ENCODE results near the gene IFITM10. TPM values are rescaled to one million over a fixed set of nuclear protein-coding genes. Genes with fewer than 3 reads are reported as not detected.

IFITM10 gene
- total RNA-seq, 1 donor from 2014 or later, result 0.34 TPM

DNA sequence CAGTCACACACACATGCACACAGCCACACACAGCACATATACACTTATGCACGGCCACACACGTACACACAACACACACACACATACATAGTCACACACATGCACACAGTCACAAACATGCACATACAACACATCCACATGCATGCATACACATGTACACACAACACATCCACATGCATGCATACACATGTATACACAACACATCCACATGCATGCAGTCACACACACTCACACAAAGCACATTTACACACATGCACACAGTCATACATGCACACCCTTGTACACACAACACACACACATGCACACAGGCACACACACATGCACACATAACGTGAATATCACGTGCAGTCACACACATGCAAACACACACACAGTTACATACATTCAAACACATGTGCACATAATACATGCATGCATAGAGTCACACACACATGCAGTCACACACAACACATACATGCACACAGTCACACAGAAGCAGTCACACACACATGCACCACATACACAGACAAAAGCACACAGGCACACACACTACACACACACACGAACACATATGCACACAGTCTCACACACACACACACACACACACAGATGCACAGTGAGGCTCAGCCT lies 18.8 kb downstream of the IFITM10 start:
- peaks cover 22% of the 10 kb centered on the region for H3K27me3 Mint-ChIP-seq (ENCODE audit: low read depth)
- no peak overlapping the region for H3K27ac Mint-ChIP-seq
- peaks cover 3% of the 10 kb centered on the region for H3K36me3 Mint-ChIP-seq (ENCODE audit: low read depth)
- H3K4me3 Mint-ChIP-seq (ENCODE audit: low read depth), result no peak overlapping the region
- H3K4me1 Mint-ChIP-seq (ENCODE audit: low read depth), result peaks cover 11% of the 10 kb centered on the region
- intact Hi-C loops (cut with micrococcal nuclease), result no loop called here
- no peak for DNase-seq (ENCODE audit: low spot score)
- H3K9me3 Mint-ChIP-seq, result peaks cover 26% of the 10 kb centered on the region

DNA sequence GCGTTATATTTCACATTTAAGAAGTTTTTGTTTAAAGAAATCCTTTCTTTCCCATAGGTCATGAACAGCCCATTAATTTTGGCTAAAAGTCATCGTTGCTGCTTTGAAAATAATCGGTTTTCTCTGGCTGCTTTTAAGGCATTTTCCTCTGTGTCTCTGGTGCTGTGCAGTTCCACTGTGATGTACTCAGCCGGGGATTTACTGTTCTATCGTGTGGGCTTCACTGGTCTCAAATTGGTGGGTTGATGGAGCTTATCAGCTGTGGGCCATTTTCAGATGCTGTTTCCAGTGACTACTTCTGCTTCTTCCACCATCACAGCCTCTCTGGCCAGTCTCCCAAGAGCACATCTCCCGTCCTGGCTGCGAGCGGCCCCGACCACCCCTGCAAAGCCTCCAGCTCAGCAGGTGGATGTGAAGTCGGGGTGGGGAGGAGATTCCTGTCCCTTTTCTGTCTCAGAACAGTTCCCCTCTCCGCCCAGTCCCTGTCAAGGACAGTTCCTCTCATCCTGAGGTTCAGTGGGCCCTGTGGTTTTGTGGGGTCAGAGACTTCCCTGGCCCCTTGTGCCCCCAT lies 20.3 kb downstream of the IFITM10 start:
- H3K27ac Mint-ChIP-seq, result no peak overlapping the region
- H3K27me3 Mint-ChIP-seq (ENCODE audit: low read depth), result peaks cover 17% of the 10 kb centered on the region
- peaks cover 12% of the 10 kb centered on the region for H3K9me3 Mint-ChIP-seq
- DNase-seq (ENCODE audit: low spot score), result no peak
- no peaks in the 10 kb centered on the region for H3K36me3 Mint-ChIP-seq (ENCODE audit: low read depth)
- H3K4me3 Mint-ChIP-seq (ENCODE audit: low read depth), result no peak overlapping the region
- intact Hi-C loops (cut with micrococcal nuclease), result no loop called here
- peaks cover 11% of the 10 kb centered on the region for H3K4me1 Mint-ChIP-seq (ENCODE audit: low read depth)

DNA sequence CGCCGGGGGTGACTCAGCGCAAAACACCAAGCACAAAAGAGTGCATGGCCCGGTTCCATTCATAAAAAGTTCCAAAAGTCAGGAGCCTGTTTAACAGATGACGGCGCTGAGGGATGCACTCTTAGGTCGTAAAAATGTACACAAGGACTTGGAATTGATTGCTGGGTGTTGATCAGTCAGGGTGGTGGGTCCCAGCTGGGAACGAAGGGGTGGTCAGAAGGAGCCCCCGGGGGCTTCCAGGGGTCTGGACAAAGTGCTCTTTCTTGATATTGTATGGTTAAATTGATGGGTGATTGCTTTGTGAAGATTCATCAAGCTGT lies 20.7 kb downstream of the IFITM10 start:
- no peak overlapping the region for H3K4me3 Mint-ChIP-seq (ENCODE audit: low read depth)
- H3K36me3 Mint-ChIP-seq (ENCODE audit: low read depth), result no peaks in the 10 kb centered on the region
- peaks cover 17% of the 10 kb centered on the region for H3K27me3 Mint-ChIP-seq (ENCODE audit: low read depth)
- intact Hi-C loops (cut with micrococcal nuclease), result no loop called here
- DNase-seq (ENCODE audit: low spot score), result no peak
- peaks cover 12% of the 10 kb centered on the region for H3K9me3 Mint-ChIP-seq
- H3K4me1 Mint-ChIP-seq (ENCODE audit: low read depth), result peaks cover 11% of the 10 kb centered on the region
- no peak overlapping the region for H3K27ac Mint-ChIP-seq

DNA sequence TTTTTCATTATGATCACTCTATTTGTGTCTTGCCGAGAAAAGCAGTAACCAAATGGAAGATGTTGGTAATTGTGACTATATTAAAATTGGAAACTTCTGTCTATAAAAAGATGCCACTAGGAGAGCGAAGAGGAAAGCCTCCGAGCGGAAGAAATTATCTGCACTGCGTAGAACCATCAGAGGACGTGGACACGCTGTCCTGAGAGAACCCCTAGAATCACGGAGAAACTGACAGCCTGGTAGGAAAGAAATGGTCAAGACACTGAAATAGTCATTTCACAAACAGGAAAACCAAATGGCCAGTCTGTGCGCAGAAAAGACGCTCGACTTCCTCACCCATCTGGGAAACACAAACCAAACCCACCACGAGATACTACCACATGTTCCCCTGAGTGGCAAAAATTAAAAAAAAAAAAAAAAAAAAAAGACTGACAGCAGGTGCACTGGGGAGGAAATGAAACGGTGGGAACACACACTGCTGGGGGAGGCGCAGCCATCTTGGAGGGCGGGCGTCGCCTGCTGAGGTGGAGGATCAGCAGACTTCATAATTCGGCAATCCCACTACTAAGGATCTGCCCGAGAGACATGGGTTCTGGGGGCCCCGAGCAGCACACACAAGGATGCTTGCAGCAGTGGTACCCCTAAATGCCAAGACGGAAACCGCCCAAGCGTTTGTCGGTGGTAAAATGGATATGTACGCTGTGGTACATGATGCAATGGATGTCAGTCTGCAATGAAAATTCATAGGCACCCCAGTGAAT lies 21.3 kb downstream of the IFITM10 start:
- DNase-seq (ENCODE audit: low spot score), result no peak
- Mint-ChIP-seq H3K4me1 (ENCODE audit: low read depth) (peaks cover 10% of the 10 kb centered on the region), H3K27ac (no peak overlapping the region), H3K4me3 (ENCODE audit: low read depth) (no peak overlapping the region), H3K27me3 (ENCODE audit: low read depth) (peaks cover 17% of the 10 kb centered on the region), H3K36me3 (ENCODE audit: low read depth) (no peaks in the 10 kb centered on the region), H3K9me3 (peaks cover 12% of the 10 kb centered on the region)
- intact Hi-C loops (cut with micrococcal nuclease), result no loop called here

DNA sequence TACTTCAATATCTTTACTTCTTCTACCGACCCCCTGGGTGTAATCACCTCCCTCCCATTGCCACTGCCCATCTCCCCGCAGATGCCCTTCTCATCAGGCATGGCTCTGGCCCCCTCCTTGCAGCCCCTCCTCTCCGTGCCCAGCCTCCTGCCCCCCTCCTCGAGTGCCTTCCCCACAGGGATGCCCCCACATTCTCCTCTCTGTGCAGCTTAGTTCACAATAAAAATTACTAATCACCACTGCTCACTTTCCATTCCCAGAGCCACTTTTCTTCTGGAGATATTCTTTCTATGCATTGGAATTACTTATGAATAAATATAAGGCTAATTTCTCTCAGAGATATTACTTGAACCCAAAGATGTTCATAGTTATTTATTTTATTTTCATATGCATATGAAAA lies 22.1 kb downstream of the IFITM10 start:
- H3K27ac Mint-ChIP-seq, result no peak overlapping the region
- intact Hi-C loops (cut with micrococcal nuclease), result no loop called here
- H3K9me3 Mint-ChIP-seq, result peaks cover 12% of the 10 kb centered on the region
- H3K4me3 Mint-ChIP-seq (ENCODE audit: low read depth), result no peak overlapping the region
- peaks cover 17% of the 10 kb centered on the region for H3K27me3 Mint-ChIP-seq (ENCODE audit: low read depth)
- DNase-seq (ENCODE audit: low spot score), result no peak
- H3K4me1 Mint-ChIP-seq (ENCODE audit: low read depth), result peaks cover 8% of the 10 kb centered on the region
- no peaks in the 10 kb centered on the region for H3K36me3 Mint-ChIP-seq (ENCODE audit: low read depth)

DNA sequence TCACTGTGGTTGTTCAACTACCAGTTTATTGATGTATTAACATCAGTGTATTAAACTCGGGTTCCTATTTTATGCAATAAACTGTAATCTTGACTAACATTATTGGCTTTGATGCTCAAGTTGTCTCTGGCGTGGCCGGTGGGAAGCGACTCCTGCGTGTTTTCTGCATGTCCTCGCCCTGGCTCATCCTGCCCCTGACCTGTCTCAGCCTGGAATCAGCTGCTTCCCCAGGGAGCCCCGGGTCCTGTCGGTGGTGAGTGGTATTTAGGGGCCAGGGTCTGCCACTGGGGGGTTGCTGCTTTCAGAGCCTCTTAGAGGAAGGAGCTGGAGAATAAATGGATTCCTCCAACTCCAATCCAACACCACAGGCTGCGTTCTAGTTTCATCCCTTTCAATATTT lies 22.5 kb downstream of the IFITM10 start:
- H3K27ac Mint-ChIP-seq, result no peak overlapping the region
- H3K4me1 Mint-ChIP-seq (ENCODE audit: low read depth), result peaks cover 8% of the 10 kb centered on the region
- peaks cover 18% of the 10 kb centered on the region for H3K27me3 Mint-ChIP-seq (ENCODE audit: low read depth)
- peaks cover 12% of the 10 kb centered on the region for H3K9me3 Mint-ChIP-seq
- intact Hi-C loops (cut with micrococcal nuclease), result no loop called here
- no peaks in the 10 kb centered on the region for H3K36me3 Mint-ChIP-seq (ENCODE audit: low read depth)
- DNase-seq (ENCODE audit: low spot score), result no peak
- no peak overlapping the region for H3K4me3 Mint-ChIP-seq (ENCODE audit: low read depth)

DNA sequence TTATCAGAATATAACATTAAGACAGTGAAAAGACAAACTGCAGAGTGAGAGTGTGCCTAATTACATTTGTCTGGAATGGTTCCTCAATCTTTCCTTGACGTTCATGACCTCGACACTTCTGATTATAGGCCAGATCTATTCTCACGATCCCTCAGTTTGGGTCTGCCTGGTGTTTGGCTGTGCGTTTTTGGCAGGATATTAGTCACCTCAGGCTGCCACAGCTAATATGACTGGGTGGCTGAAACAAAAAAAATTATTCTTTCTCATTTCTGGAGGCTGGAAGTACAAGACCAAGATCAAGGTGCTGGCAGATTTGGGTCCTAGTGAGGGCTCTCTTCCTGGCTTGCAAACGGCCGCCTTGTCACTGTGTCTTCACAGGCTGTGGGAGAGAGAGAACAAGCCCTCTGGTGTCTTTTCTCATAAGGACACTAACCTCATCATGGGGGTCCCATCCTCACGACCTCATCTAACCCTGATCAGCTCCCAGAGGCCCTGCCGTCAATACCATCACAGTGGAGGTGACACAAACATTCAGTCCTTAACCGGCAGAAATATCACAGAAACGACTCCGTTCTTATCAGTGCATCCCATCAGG lies 23.2 kb downstream of the IFITM10 start:
- Mint-ChIP-seq H3K9me3 (peaks cover 12% of the 10 kb centered on the region), H3K27ac (no peak overlapping the region), H3K27me3 (ENCODE audit: low read depth) (peaks cover 19% of the 10 kb centered on the region), H3K4me1 (ENCODE audit: low read depth) (peaks cover 8% of the 10 kb centered on the region), H3K36me3 (ENCODE audit: low read depth) (no peaks in the 10 kb centered on the region), H3K4me3 (ENCODE audit: low read depth) (no peak overlapping the region)
- intact Hi-C loops (cut with micrococcal nuclease), result no loop called here
- DNase-seq (ENCODE audit: low spot score), result no peak

DNA sequence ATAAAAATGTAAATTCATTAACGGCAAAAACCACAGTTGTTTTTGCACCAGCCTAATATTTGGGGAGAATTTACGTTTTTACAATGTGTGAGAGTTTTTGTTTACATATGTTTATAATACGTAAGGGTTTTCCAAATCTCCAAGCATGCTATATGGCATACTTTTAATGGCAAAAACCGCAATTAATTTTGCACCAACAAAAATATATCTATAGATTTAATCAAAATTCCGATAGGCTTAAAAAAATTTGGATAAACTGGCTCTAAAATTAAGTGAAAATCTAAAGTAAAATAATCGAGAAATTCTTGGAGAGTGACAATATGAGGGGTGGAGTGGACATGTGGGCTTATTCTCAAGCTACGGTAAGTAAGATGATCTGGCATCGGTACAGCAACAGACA lies 30.6 kb downstream of the IFITM10 start:
- Mint-ChIP-seq H3K9me3 (no peaks in the 10 kb centered on the region), H3K4me1 (ENCODE audit: low read depth) (no peaks in the 10 kb centered on the region), H3K36me3 (ENCODE audit: low read depth) (no peaks in the 10 kb centered on the region), H3K27ac (no peak overlapping the region), H3K4me3 (ENCODE audit: low read depth) (no peak overlapping the region), H3K27me3 (ENCODE audit: low read depth) (peaks cover 9% of the 10 kb centered on the region)
- DNase-seq (ENCODE audit: low spot score), result no peak
- intact Hi-C loops (cut with micrococcal nuclease), result no loop called here

DNA sequence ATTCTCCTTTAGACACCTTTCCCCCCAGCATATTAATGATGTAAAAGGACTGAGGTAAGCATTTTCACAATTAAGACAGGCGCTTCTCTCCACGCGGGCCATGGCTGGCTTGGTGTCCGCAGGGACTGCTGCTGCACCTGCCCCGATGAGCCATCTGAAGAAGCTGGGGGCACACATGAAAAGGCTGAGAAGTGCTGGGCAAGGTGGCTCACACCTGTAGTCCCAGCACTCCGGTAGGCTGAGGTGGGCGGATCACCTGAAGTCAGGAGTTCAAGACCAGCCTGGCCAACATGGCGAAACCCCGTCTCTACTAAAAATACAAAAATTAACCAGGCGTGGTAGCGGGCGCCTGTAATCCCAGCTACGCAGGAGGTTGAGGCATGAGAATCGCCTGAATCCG lies 32.1 kb downstream of the IFITM10 start:
- no peak for DNase-seq (ENCODE audit: low spot score)
- no peaks in the 10 kb centered on the region for H3K9me3 Mint-ChIP-seq
- H3K36me3 Mint-ChIP-seq (ENCODE audit: low read depth), result no peaks in the 10 kb centered on the region
- H3K4me3 Mint-ChIP-seq (ENCODE audit: low read depth), result no peak overlapping the region
- H3K27me3 Mint-ChIP-seq (ENCODE audit: low read depth), result peaks cover 9% of the 10 kb centered on the region
- H3K4me1 Mint-ChIP-seq (ENCODE audit: low read depth), result no peaks in the 10 kb centered on the region
- no peak overlapping the region for H3K27ac Mint-ChIP-seq
- intact Hi-C loops (cut with micrococcal nuclease), result no loop called here

DNA sequence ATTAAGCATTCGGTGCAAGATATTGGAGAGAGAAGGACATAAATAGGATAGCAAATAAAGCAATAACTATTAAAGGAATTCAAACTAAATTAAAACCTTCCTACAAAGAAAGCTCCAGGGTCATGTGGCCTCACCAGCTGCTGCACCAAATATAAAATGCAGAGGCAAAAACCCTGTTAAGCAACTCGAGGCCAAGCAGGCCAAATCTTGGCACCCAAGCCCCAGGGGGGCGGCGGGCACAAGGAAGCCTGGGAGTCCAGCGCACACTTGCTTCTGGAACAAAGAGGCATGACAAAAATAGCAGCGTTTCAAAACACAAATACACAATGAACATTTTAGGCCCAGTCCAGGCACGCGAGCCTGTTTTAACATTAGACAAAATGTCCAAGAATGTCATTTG lies 32.6 kb downstream of the IFITM10 start:
- H3K9me3 Mint-ChIP-seq, result no peaks in the 10 kb centered on the region
- H3K4me3 Mint-ChIP-seq (ENCODE audit: low read depth), result no peak overlapping the region
- H3K36me3 Mint-ChIP-seq (ENCODE audit: low read depth), result no peaks in the 10 kb centered on the region
- H3K27me3 Mint-ChIP-seq (ENCODE audit: low read depth), result peaks cover 8% of the 10 kb centered on the region
- DNase-seq (ENCODE audit: low spot score), result no peak
- intact Hi-C loops (cut with micrococcal nuclease), result no loop called here
- H3K27ac Mint-ChIP-seq, result no peak overlapping the region
- H3K4me1 Mint-ChIP-seq (ENCODE audit: low read depth), result no peaks in the 10 kb centered on the region

DNA sequence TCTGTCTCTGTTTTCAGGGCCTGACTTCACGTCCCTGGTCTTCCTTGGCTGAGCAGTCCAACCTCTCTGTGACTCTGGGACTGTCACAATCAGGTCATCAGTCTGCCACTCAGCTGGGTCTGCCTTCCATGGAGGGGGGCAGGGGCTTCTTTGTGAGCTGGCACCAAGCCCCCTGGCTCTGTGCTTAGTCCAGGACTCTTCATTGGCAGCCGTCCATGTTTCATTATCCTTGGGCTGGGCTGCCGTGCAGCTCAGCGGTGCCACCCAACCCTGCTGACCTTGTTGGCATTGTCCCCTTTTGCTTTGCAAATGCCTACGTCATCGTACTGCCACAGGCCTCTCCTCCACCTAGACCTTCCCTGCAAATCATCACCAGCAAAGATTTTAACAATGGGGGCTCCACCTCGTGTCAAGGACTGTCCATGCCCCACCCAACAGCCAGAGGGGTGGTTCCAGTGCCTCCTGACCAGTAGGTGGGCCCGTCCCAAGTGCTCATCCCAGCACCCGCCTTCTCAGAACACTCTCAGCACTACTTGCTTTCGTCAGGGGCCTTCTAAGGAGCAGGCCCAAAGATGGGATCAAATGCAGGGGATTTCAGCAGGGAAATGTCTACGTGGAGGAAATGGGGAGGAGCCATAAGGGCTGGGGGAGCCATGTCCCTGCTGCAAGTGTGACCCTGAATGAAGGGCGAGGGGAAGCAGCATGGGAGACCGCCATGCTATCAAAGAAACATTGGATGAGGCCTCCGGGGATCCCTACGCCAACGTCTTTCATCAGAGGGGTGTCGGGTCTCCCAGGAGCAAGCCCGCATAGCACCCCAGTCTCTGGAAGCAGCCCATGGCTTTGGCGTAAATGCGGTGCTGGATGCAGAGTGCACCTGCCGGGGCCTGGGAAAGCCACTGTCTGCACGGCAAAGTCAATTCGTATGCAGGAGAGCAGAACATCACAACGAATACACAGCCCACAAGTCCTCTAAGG lies 35.2 kb downstream of the IFITM10 start:
- no peak for DNase-seq (ENCODE audit: low spot score)
- no peaks in the 10 kb centered on the region for H3K9me3 Mint-ChIP-seq
- intact Hi-C loops (cut with micrococcal nuclease), result no loop called here

DNA sequence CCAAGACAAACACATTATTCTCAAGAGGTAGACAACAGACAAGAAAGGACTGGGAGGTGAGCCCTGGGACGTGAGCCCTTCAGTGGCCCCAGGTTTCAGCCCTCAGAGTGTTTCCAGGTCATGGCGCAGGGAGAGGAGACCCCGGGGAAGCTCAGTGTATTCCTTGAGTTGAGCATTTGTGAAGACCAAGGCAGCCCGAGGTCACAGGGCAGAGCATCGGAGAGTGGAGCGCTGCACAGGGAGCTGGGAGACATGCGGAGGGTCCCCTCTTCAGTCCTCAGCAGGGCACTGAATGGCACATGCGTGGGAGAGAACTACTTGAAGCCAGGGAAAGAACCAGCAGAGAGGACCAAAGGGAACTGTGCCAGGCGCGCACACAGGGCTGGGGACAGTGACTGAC lies 41.7 kb downstream of the IFITM10 start:
- H3K27ac Mint-ChIP-seq, result no peak overlapping the region
- no peak for DNase-seq (ENCODE audit: low spot score)
- intact Hi-C loops (cut with micrococcal nuclease), result no loop called here
- H3K36me3 Mint-ChIP-seq (ENCODE audit: low read depth), result no peaks in the 10 kb centered on the region
- H3K4me3 Mint-ChIP-seq (ENCODE audit: low read depth), result no peak overlapping the region
- H3K27me3 Mint-ChIP-seq (ENCODE audit: low read depth), result peaks cover 19% of the 10 kb centered on the region
- no peaks in the 10 kb centered on the region for H3K9me3 Mint-ChIP-seq
- H3K4me1 Mint-ChIP-seq (ENCODE audit: low read depth), result peaks cover 14% of the 10 kb centered on the region

More for the DNA sequence above, 35.2 kb downstream of the IFITM10 start:
- H3K4me3 Mint-ChIP-seq (ENCODE audit: low read depth), result no peak overlapping the region
- H3K4me1 Mint-ChIP-seq (ENCODE audit: low read depth), result no peaks in the 10 kb centered on the region
- no peak overlapping the region for H3K27ac Mint-ChIP-seq
- no peaks in the 10 kb centered on the region for H3K36me3 Mint-ChIP-seq (ENCODE audit: low read depth)
- H3K27me3 Mint-ChIP-seq (ENCODE audit: low read depth), result peaks cover 7% of the 10 kb centered on the region

Data from activated T-helper 2 cell treated with anti-CD3 and anti-CD28 coated beads, Interferon-gamma antibody, Interleukin-2, Interleukin-4, amounts not matched to agents 10 μg/mL and 5 μg/mL and 100 μg/mL, durations not matched to agents 14 hours and 24 hours and 36 hours (primary cell).